Fibroblast of the aortic adventitia (primary cell): ENCODE results near the gene CUL3. TPM values are rescaled to one million over a fixed set of nuclear protein-coding genes. Genes with fewer than 3 reads are reported as not detected.

ENCODE experiments used
- DNase-seq: peaks from one replicate; pipeline ENCODE4 v3.0.0-alpha.2; 2010; ENCODE audit warnings: low read depth
- H3K4me3 ChIP-seq: 2 replicates; pipeline ENCODE4 v1.5.1; 2011; ENCODE audit warnings: low read depth, mild to moderate bottlenecking, control low read depth, low read length, moderate library complexity
- total RNA-seq: library from RNA; depleted of rRNA; stranded (reverse); fragments of >200 nt; gene quantifications from 2 replicates; pipeline ENCODE4 v1.2.3, GENCODE V29; 2012; ENCODE audit warnings: low replicate concordance
- TF ChIP-seq, protein P1 (sequence below): IDR thresholded peaks from 2 replicates; pipeline ENCODE4 v1.5.1; 2011; ENCODE audit warnings: mild to moderate bottlenecking, low read length, control low read depth, inconsistent platforms; ENCODE audit not compliant: insufficient read depth

The CUL3 gene
- total RNA-seq, 1 donor, result 75.7 TPM

DNA sequence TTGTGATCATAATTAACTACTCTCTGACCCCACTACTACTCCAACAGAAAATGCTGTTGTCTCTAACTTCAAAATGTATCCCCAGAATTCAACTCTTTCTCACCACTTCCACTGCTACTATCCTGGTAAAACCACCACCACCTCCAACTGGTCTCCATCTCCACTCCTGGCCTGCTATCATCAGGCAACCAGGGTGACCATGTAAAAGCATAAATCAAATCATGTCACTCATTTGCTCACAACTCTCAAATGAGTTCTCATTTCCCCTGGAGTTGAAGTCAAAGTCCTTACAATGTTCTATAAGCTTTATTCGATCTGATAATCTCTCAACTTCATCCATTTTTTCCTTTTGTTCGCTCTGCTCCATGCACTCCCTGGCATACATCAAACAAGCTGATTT, 24.6 kb downstream of the CUL3 start:
- DNase-seq, result no peak
- TF ChIP-seq, protein P1, sequence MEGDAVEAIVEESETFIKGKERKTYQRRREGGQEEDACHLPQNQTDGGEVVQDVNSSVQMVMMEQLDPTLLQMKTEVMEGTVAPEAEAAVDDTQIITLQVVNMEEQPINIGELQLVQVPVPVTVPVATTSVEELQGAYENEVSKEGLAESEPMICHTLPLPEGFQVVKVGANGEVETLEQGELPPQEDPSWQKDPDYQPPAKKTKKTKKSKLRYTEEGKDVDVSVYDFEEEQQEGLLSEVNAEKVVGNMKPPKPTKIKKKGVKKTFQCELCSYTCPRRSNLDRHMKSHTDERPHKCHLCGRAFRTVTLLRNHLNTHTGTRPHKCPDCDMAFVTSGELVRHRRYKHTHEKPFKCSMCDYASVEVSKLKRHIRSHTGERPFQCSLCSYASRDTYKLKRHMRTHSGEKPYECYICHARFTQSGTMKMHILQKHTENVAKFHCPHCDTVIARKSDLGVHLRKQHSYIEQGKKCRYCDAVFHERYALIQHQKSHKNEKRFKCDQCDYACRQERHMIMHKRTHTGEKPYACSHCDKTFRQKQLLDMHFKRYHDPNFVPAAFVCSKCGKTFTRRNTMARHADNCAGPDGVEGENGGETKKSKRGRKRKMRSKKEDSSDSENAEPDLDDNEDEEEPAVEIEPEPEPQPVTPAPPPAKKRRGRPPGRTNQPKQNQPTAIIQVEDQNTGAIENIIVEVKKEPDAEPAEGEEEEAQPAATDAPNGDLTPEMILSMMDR, result no peak
- no peak overlapping the region for H3K4me3 ChIP-seq

DNA sequence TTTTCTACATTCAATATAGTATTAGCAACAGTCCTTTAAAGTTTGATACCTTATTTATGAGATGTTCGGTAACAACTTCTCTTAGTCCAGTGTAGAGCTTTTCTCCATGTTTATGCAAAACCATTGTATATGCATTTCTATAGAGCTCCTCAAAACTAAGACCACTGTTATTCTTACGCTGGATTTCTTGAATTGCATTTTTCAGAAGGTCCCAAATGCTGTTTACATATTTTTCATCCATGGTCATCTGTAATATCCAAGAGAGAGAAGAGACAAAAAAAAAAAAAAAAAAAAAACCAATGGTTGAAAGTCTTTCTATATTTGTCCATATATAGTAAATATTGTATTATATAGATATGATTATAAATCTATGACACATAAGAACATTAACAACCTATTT, 27.6 kb downstream of the CUL3 start:
- H3K4me3 ChIP-seq, result no peak overlapping the region
- TF ChIP-seq, protein P1, result no peak
- no peak for DNase-seq

GRCh38 chr2:224556381-224556780, 28.8 kb downstream of the CUL3 start:
- no peak overlapping the region for H3K4me3 ChIP-seq
- TF ChIP-seq, protein P1, result no peak
- peak; percentile 45 for DNase-seq

GRCh38 chr2:224555823-224556366, 29.3 kb downstream of the CUL3 start:
- H3K4me3 ChIP-seq, result no peak overlapping the region
- TF ChIP-seq, protein P1, result no peak
- DNase-seq, result no peak

- DNase-seq, result no peak
- no peak overlapping the region for H3K4me3 ChIP-seq
- TF ChIP-seq, protein P1, result no peak
Measured at GRCh38 chr2:224552771-224553170, 32.4 kb downstream of the CUL3 start.

- TF ChIP-seq, protein P1, result no peak
- DNase-seq, result no peak
- no peak overlapping the region for H3K4me3 ChIP-seq
Measured at GRCh38 chr2:224551693-224552092, 33.5 kb downstream of the CUL3 start.

- no peak overlapping the region for H3K4me3 ChIP-seq
- TF ChIP-seq, protein P1, result no peak
- no peak for DNase-seq
Measured at GRCh38 chr2:224546926-224547325, 38.2 kb downstream of the CUL3 start.
